Tibial artery (tissue), 4 donors: Measurements from ENCODE around the gene NCL.

Experiments
- DNase-seq, 2 donors: peaks; one replicate each; pipeline ENCODE4 v3.0.0-alpha.2; 2019
- H3K27ac ChIP-seq, 2 donors: fragments of 200-600 bp; sonication (generic) in 1 of 2; 1 replicate in 1 of 2; 2 replicates in 1 of 2; pipeline ENCODE4 v1.5.1; 2018 to 2019; ENCODE audit warnings: mild to moderate bottlenecking in 1 of 2
- H3K27me3 ChIP-seq, 2 donors: fragments of 200-600 bp; sonication (generic) in 1 of 2; one replicate each; pipeline versions ENCODE4 v1.5.1 to v1.6.0; 2016 to 2019
- H3K36me3 ChIP-seq, 3 donors: fragments of 200-600 bp; sonication (generic) in 2 of 3; one replicate each; pipeline ENCODE4 v1.5.1; 2016 to 2019; ENCODE audit warnings: mild to moderate bottlenecking in 2 of 3
- H3K4me1 ChIP-seq, 4 donors: fragments of 200-600 bp; sonication (generic) in 2 of 4; 1 replicate in 3 of 4; 2 replicates in 1 of 4; pipeline ENCODE4 v1.5.1; 2016 to 2019
- H3K4me3 ChIP-seq, 2 donors: fragments of 200-600 bp; sonication (generic) in 1 of 2; 1 replicate in 1 of 2; 2 replicates in 1 of 2; pipeline ENCODE4 v1.5.1; 2018 to 2019; ENCODE audit warnings: mild to moderate bottlenecking in 2 of 2
- H3K9me3 ChIP-seq, 3 donors: fragments of 200-600 bp; sonication (generic) in 1 of 3; one replicate each; pipeline ENCODE4 v1.5.1; 2016 to 2019
- CTCF ChIP-seq, 2 experiments: fragments of 200-600 bp in 1 of 2; fragments of 450-650 bp in 1 of 2; IDR thresholded peaks; one replicate each; pipeline ENCODE4 v1.5.1; 2017 to 2019; ENCODE audit warnings: antibody characterized with exemption in 2 of 2, mild to moderate bottlenecking in 1 of 2, moderate library complexity in 1 of 2
- intact Hi-C: fragments of 100-400 bp; cut with DNase I; formaldehyde crosslinking; loops from one replicate; pipeline ENCODE4 v1.15.0; 2023; ENCODE audit warnings: low total_unique reads

NCL gene

GRCh38 chr2:231467613-231468530, 3.6 kb upstream of the NCL start:
- H3K36me3 ChIP-seq, result peaks cover 0 to under 1% (median 0%) of the 10 kb centered on the region in 3 donors
- H3K4me3 ChIP-seq, result no peak overlapping the region
- TF ChIP-seq CTCF (IDR thresholded peaks at IDR 0.05), result no peak
- H3K27ac ChIP-seq, result no peak overlapping the region
- no peaks in the 10 kb centered on the region for H3K9me3 ChIP-seq
- intact Hi-C loops, result no loop called here
- H3K27me3 ChIP-seq, result no peaks in the 10 kb centered on the region
- peaks cover 0 to 17% (median 13%) of the 10 kb centered on the region in 4 donors for H3K4me1 ChIP-seq
- DNase-seq, result no peak

- no peak for TF ChIP-seq CTCF (IDR thresholded peaks at IDR 0.05)
- DNase-seq, result no peak
- peaks cover 0 to 25% (median 21%) of the 10 kb centered on the region in 4 donors for H3K4me1 ChIP-seq
- no peaks in the 10 kb centered on the region for H3K27me3 ChIP-seq
- H3K4me3 ChIP-seq, result no peak overlapping the region
- intact Hi-C loops, result no loop called here
- H3K9me3 ChIP-seq, result no peaks in the 10 kb centered on the region
- no peak overlapping the region for H3K27ac ChIP-seq
- peaks cover 7 to 8% (median 7%) of the 10 kb centered on the region in 3 donors for H3K36me3 ChIP-seq
Observed at GRCh38 chr2:231467016-231467545, 2.8 kb upstream of the NCL start.

- Histone ChIP-seq H3K36me3 (peaks cover 29 to 31% (median 30%) of the 10 kb centered on the region in 3 donors), H3K9me3 (no peaks in the 10 kb centered on the region), H3K4me3 (peak overlapping the region; percentile 89 to 94), H3K27ac (peak overlapping the region; percentile 92 to 99), H3K4me1 (peaks cover 0 to 34% (median 27%) of the 10 kb centered on the region in 4 donors), H3K27me3 (no peaks in the 10 kb centered on the region)
- no peak for TF ChIP-seq CTCF (IDR thresholded peaks at IDR 0.05)
- intact Hi-C loops, result no loop called here
- DNase-seq, result peak; percentile 97 to 99
Observed at GRCh38 chr2:231464576-231465540, 574 bp upstream of the NCL start.

- Histone ChIP-seq H3K4me1 (peaks cover 0 to 34% (median 27%) of the 10 kb centered on the region in 4 donors), H3K9me3 (no peaks in the 10 kb centered on the region), H3K27ac (peak overlapping the region; percentile 92 to 99), H3K36me3 (peaks cover 49 to 50% (median 49%) of the 10 kb centered on the region in 3 donors), H3K27me3 (no peaks in the 10 kb centered on the region), H3K4me3 (peak overlapping the region; percentile 89 to 94)
- no peak for TF ChIP-seq CTCF (IDR thresholded peaks at IDR 0.05)
- intact Hi-C loops, result no loop called here
- no peak for DNase-seq
Observed at GRCh38 chr2:231462729-231463465, 1.4 kb downstream of the NCL start.
